ENCODE results near the gene FN1.

FN1 gene

GRCh38 chr2:215311625-215312396, 124.1 kb downstream of the FN1 start, which contains the start of gene ATIC (continued):
- TF ChIP-seq ZBTB44 (tag by site-specific recombination; IDR thresholded peaks at IDR 0.05) = peak; percentile 44; the same call in 1 of the 2 replicates
- peak; percentile 77; the same call in 1 of the 2 replicates for TF ChIP-seq ZBTB20 (tag by site-specific recombination; IDR thresholded peaks at IDR 0.05)
- TF ChIP-seq GLIS2 (tag by site-specific recombination; IDR thresholded peaks at IDR 0.05) = peak; percentile 50; the same call in 1 of the 2 replicates
- peak; percentile 76 for TF ChIP-seq ZFHX2 (tag by site-specific recombination; conservative IDR thresholded peaks at IDR 0.05)
- TF ChIP-seq ZNF174 (tag by site-specific recombination; IDR thresholded peaks at IDR 0.05) = no peak
- peak; percentile 69; the same call in 1 of the 2 replicates for TF ChIP-seq ELK4 (IDR thresholded peaks at IDR 0.05; ENCODE audit: borderline replicate concordance, low read depth, low read length)
- no peak for TF ChIP-seq ZFP3 (tag by site-specific recombination; IDR thresholded peaks at IDR 0.05; ENCODE audit: low read depth)
- peak; percentile 21; the same call in 1 of the 2 replicates for TF ChIP-seq CTCF (tag by site-specific recombination; IDR thresholded peaks at IDR 0.05)
- TF ChIP-seq KLF10 (tag by site-specific recombination; IDR thresholded peaks at IDR 0.05) = peak; percentile 40; the same call in 1 of the 2 replicates
- TF ChIP-seq ZNF426 (tag by site-specific recombination; IDR thresholded peaks at IDR 0.05) = no peak
- no peak for TF ChIP-seq ZNF776 (tag by site-specific recombination; IDR thresholded peaks at IDR 0.05; ENCODE audit: borderline replicate concordance)
- TF ChIP-seq ZNF670 (tag by site-specific recombination; IDR thresholded peaks at IDR 0.05; ENCODE audit: low read depth) = no peak
- TF ChIP-seq ATF2 (tag by site-specific recombination; IDR thresholded peaks at IDR 0.05; ENCODE audit: low read depth) = no peak
- TF ChIP-seq SALL2 (tag by site-specific recombination; IDR thresholded peaks at IDR 0.05; ENCODE audit: borderline replicate concordance) = no peak
- TF ChIP-seq HOXA7 (CRISPR knock-in tag; IDR thresholded peaks at IDR 0.05; ENCODE audit: borderline replicate concordance) = no peak
- no peak for TF ChIP-seq ZEB2 (tag by site-specific recombination; IDR thresholded peaks at IDR 0.05)
- TF ChIP-seq SP2 (tag by site-specific recombination; IDR thresholded peaks at IDR 0.05) = peak; percentile 83
- TF ChIP-seq ZNF132 (tag by site-specific recombination; IDR thresholded peaks at IDR 0.05; ENCODE audit: borderline replicate concordance) = no peak
- TF ChIP-seq ZNF362 (tag by site-specific recombination; IDR thresholded peaks at IDR 0.05) = peak; percentile 90
- TF ChIP-seq ZNF24 (tag by site-specific recombination; IDR thresholded peaks at IDR 0.05) = 0 out of 2 replicates have a peak, but pooled peaks have one; percentile 16
- peak; percentile 76 for TF ChIP-seq SP3 (tag by site-specific recombination; IDR thresholded peaks at IDR 0.05)
- TF ChIP-seq KLF17 (tag by site-specific recombination; IDR thresholded peaks at IDR 0.05) = no peak
- TF ChIP-seq ZNF433 (tag by site-specific recombination; IDR thresholded peaks at IDR 0.05; ENCODE audit: low read depth) = no peak
- 0 out of 2 replicates have a peak, but pooled peaks have one; percentile 22 for TF ChIP-seq ZNF610 (tag by site-specific recombination; IDR thresholded peaks at IDR 0.05; ENCODE audit: borderline replicate concordance)
- TF ChIP-seq ZNF391 (tag by site-specific recombination; IDR thresholded peaks at IDR 0.05; ENCODE audit: borderline replicate concordance, low read depth) = no peak
- TF ChIP-seq ZNF184 (tag by site-specific recombination; IDR thresholded peaks at IDR 0.05) = peak; percentile 54; the same call in 1 of the 2 replicates
- peak; percentile 78 for TF ChIP-seq ZBTB26 (tag by site-specific recombination; optimal IDR thresholded peaks at IDR 0.05)
- no peak for TF ChIP-seq FEZF1 (tag by site-specific recombination; IDR thresholded peaks at IDR 0.05)
- no peak for TF ChIP-seq ZNF416 (tag by site-specific recombination; IDR thresholded peaks at IDR 0.05)
- TF ChIP-seq ZNF266 (tag by site-specific recombination; IDR thresholded peaks at IDR 0.05; ENCODE audit: low read depth) = no peak
